OCI-LY1 (cell line): ENCODE data around the gene ADAM33.

Source experiments
- H2AFZ ChIP-seq: fragments of 200-600 bp; sonication (generic), shearing (Covaris generic); 2 replicates; pipeline ENCODE4 v1.6.0; 2014; ENCODE audit warnings: antibody characterized with exemption, mild to moderate bottlenecking, low read length
- H3F3A ChIP-seq: fragments of 200-600 bp; sonication (generic), shearing (Covaris generic); 2 replicates; pipeline ENCODE4 v1.6.0; 2014; ENCODE audit warnings: mild to moderate bottlenecking, antibody characterized with exemption, low read length, moderate library complexity; ENCODE audit not compliant: insufficient read depth
- H3K27ac ChIP-seq: fragments of 200-600 bp; sonication (generic); 2 replicates; pipeline ENCODE4 v1.5.1; 2014; ENCODE audit warnings: low read length, mixed run types, mild to moderate bottlenecking, low read depth; ENCODE audit not compliant: poor library complexity, severe bottlenecking
- H3K27me3 ChIP-seq: fragments of 200-600 bp; sonication (generic); 2 replicates; pipeline ENCODE4 v1.6.0; 2014; ENCODE audit warnings: antibody characterized with exemption, mild to moderate bottlenecking, low read length, moderate library complexity; ENCODE audit not compliant: insufficient read depth
- H3K36me3 ChIP-seq: fragments of 200-600 bp; sonication (generic); 2 replicates; pipeline ENCODE4 v1.6.1; 2014; ENCODE audit warnings: mild to moderate bottlenecking, antibody characterized with exemption, low read length, moderate library complexity, mixed read lengths; ENCODE audit not compliant: insufficient read depth
- H3K4me1 ChIP-seq: fragments of 200-600 bp; sonication (generic); 2 replicates; pipeline ENCODE4 v1.5.1; 2014; ENCODE audit warnings: mild to moderate bottlenecking, low read length, moderate library complexity; ENCODE audit not compliant: insufficient read depth, severe bottlenecking
- H3K4me2 ChIP-seq: fragments of 200-600 bp; sonication (generic), shearing (Covaris generic); 2 replicates; pipeline ENCODE4 v1.6.1; 2014; ENCODE audit warnings: low read length
- H3K4me3 ChIP-seq: fragments of 200-600 bp; sonication (generic); 2 replicates; pipeline ENCODE4 v1.5.1; 2014; ENCODE audit warnings: low read length, low read depth, mild to moderate bottlenecking, mixed read lengths; ENCODE audit not compliant: poor library complexity, severe bottlenecking
- H3K79me2 ChIP-seq: fragments of 200-600 bp; shearing (Covaris generic); 2 replicates; pipeline ENCODE4 v1.6.1; 2016; ENCODE audit warnings: mixed run types, low read length, mixed read lengths; ENCODE audit not compliant: insufficient read depth
- H3K9ac ChIP-seq: fragments of 200-600 bp; sonication (generic), shearing (Covaris generic); 2 replicates; pipeline ENCODE4 v1.6.1; 2014; ENCODE audit warnings: mild to moderate bottlenecking, low read length, mixed read lengths
- H3K9me2 ChIP-seq: fragments of 200-600 bp; sonication (generic), shearing (Covaris generic); 2 replicates; pipeline ENCODE4 v1.6.1; 2014; ENCODE audit warnings: low read depth, mild to moderate bottlenecking, low read length, mixed read lengths
- H3K9me3 ChIP-seq: fragments of 200-600 bp; shearing (Covaris generic); 2 replicates; pipeline ENCODE4 v1.6.1; 2014; ENCODE audit warnings: low read length, mixed read lengths
- H4K20me1 ChIP-seq: fragments of 200-600 bp; sonication (generic), shearing (Covaris generic); 2 replicates; pipeline ENCODE4 v1.6.0; 2016; ENCODE audit warnings: mild to moderate bottlenecking, low read length; ENCODE audit not compliant: insufficient read depth
- CTCF ChIP-seq: fragments of 200-600 bp; sonication (generic), shearing (Covaris generic); IDR thresholded peaks from 2 replicates; pipeline ENCODE4 v1.5.1; 2017; ENCODE audit warnings: mild to moderate bottlenecking, antibody characterized with exemption, low read length, moderate library complexity, mixed read lengths
- EZH2 ChIP-seq: fragments of 200-600 bp; sonication (generic), shearing (Covaris generic); IDR thresholded peaks from 2 replicates; pipeline ENCODE4 v1.8.0; 2017; ENCODE audit warnings: borderline replicate concordance, mixed run types, mild to moderate bottlenecking, antibody characterized with exemption, low read length, moderate library complexity, mixed read lengths

ADAM33 gene

DNA sequence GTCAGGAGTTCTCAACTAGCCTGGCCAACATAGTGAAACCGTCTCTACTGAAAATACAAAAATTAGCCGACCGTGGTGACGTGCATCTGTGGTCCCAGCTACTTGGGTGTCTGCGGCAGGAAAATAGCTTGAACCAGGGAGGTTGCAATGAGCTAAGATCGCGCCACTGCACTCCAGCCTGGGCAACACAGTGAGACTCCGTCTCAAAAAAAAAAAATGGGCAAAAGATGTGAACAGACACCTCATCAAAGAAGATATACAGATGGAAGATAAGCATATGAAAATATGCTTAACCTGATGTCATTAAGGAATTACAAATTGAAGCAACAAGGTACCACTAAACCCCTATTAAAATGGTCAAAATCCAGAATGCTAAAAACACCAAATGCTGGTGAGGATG lies 41.5 kb upstream of the ADAM33 start:
- H3K4me2 ChIP-seq = no peak overlapping the region
- no peaks in the 10 kb centered on the region for H3K9me2 ChIP-seq
- no peaks in the 10 kb centered on the region for H4K20me1 ChIP-seq
- H3F3A ChIP-seq = no peaks in the 10 kb centered on the region
- H3K36me3 ChIP-seq = no peaks in the 10 kb centered on the region
- H3K79me2 ChIP-seq = no peaks in the 10 kb centered on the region
- H3K4me3 ChIP-seq = no peak overlapping the region
- no peaks in the 10 kb centered on the region for H3K4me1 ChIP-seq
- H3K27ac ChIP-seq = no peak overlapping the region
- TF ChIP-seq CTCF (no peak), EZH2 (no peak)
- H3K27me3 ChIP-seq = no peaks in the 10 kb centered on the region
- no peak overlapping the region for H3K9ac ChIP-seq
- H3K9me3 ChIP-seq = no peaks in the 10 kb centered on the region
- H2AFZ ChIP-seq = no peak overlapping the region

GRCh38 chr20:3721912-3722311 lies 40.1 kb upstream of the ADAM33 start:
- Histone ChIP-seq H4K20me1 (no peaks in the 10 kb centered on the region), H3K27me3 (no peaks in the 10 kb centered on the region), H3K9me2 (no peaks in the 10 kb centered on the region), H3K36me3 (no peaks in the 10 kb centered on the region), H3K27ac (no peak overlapping the region), H3K79me2 (no peaks in the 10 kb centered on the region), H3K9me3 (no peaks in the 10 kb centered on the region), H3K4me3 (no peak overlapping the region), H3K4me2 (no peak overlapping the region), H3F3A (no peaks in the 10 kb centered on the region), H2AFZ (no peak overlapping the region), H3K9ac (no peak overlapping the region), H3K4me1 (no peaks in the 10 kb centered on the region)
- no peak for TF ChIP-seq CTCF
- TF ChIP-seq EZH2 = no peak

GRCh38 chr20:3720626-3721025 lies 38.8 kb upstream of the ADAM33 start:
- no peaks in the 10 kb centered on the region for H3K4me1 ChIP-seq
- H3K27ac ChIP-seq = no peak overlapping the region
- no peak overlapping the region for H3K4me2 ChIP-seq

More at GRCh38 chr20:3720626-3721025, 38.8 kb upstream of the ADAM33 start:
- Histone ChIP-seq H3K4me3 (no peak overlapping the region), H3F3A (no peaks in the 10 kb centered on the region), H3K9me3 (no peaks in the 10 kb centered on the region), H2AFZ (no peak overlapping the region), H4K20me1 (no peaks in the 10 kb centered on the region), H3K9ac (no peak overlapping the region), H3K9me2 (no peaks in the 10 kb centered on the region), H3K27me3 (no peaks in the 10 kb centered on the region), H3K79me2 (no peaks in the 10 kb centered on the region), H3K36me3 (no peaks in the 10 kb centered on the region)
- TF ChIP-seq EZH2 = no peak
- TF ChIP-seq CTCF = no peak
